K562 (cell line): ENCODE measurements around the gene PCID2. TPM values are rescaled to one million over a fixed set of nuclear protein-coding genes. Genes with fewer than 3 reads are reported as not detected.

Experiments used
- BRF1 ChIP-seq: IDR thresholded peaks from 3 replicates; pipeline ENCODE4 v1.6.1; 2011; ENCODE audit warnings: borderline replicate concordance, mild to moderate bottlenecking; ENCODE audit not compliant: insufficient read length; ENCODE audit errors: extremely low read depth
- BRF2 ChIP-seq: IDR thresholded peaks from 3 replicates; pipeline ENCODE4 v1.6.1; 2011; ENCODE audit warnings: borderline replicate concordance, mild to moderate bottlenecking; ENCODE audit not compliant: insufficient read length, insufficient read depth
- E2F4 ChIP-seq: sonication (generic); formaldehyde crosslinking; IDR thresholded peaks from 2 replicates; pipeline ENCODE4 v1.8.0; 2022; ENCODE audit warnings: mild to moderate bottlenecking, low read depth, missing genetic modification reagents
- E2F8 ChIP-seq: fragments of 450-650 bp; IDR thresholded peaks from 2 replicates; pipeline ENCODE4 v1.7.1; 2018; ENCODE audit warnings: mild to moderate bottlenecking, low read depth; ENCODE audit not compliant: partially characterized antibody
- ETV6 ChIP-seq, 3 experiments: fragments of 150-350 bp in 1 of 3; sonication (generic) in 1 of 3; formaldehyde crosslinking in 1 of 3; IDR thresholded peaks; 2 replicates each; pipeline versions ENCODE4 v1.6.1 to v1.8.0; 2014 to 2022; ENCODE audit warnings: borderline replicate concordance in 2 of 3, low read depth in 2 of 3, antibody characterized with exemption in 1 of 3, low read length in 1 of 3, mild to moderate bottlenecking in 1 of 3, missing genetic modification reagents in 1 of 3
- GTF2F1 ChIP-seq: IDR thresholded peaks from 2 replicates; pipeline ENCODE4 v1.6.1; 2011; ENCODE audit warnings: low read depth, low read length, improper control_type of control experiment
- HDAC3 ChIP-seq: fragments of 450-650 bp; IDR thresholded peaks from 2 replicates; pipeline ENCODE4 v1.6.1; 2018; ENCODE audit warnings: borderline replicate concordance, mild to moderate bottlenecking, moderate library complexity; ENCODE audit not compliant: partially characterized antibody
- HNRNPUL1 ChIP-seq: fragments of 200-400 bp; formaldehyde crosslinking; IDR thresholded peaks from 2 replicates; pipeline ENCODE4 v1.6.1; 2017; ENCODE audit warnings: low read length
- KLF16 ChIP-seq: IDR thresholded peaks from 2 replicates; pipeline ENCODE4 v1.6.1; 2016; ENCODE audit warnings: antibody characterized with exemption
- MLX ChIP-seq, 2 experiments: fragments of 450-650 bp in 1 of 2; sonication (generic) in 1 of 2; formaldehyde crosslinking; conservative IDR thresholded peaks; 2 replicates each; pipeline versions ENCODE4 v1.4.0 to v1.8.1; 2020 to 2022; ENCODE audit warnings: mild to moderate bottlenecking in 1 of 2, missing genetic modification reagents in 1 of 2
- RFX1 ChIP-seq: fragments of 450-650 bp; IDR thresholded peaks from 2 replicates; pipeline ENCODE4 v1.6.1; 2016; ENCODE audit warnings: mild to moderate bottlenecking, moderate library complexity
- USF1 ChIP-seq: sonication (generic); formaldehyde crosslinking; IDR thresholded peaks from 2 replicates; pipeline ENCODE4 v1.9.0; 2022; ENCODE audit warnings: mild to moderate bottlenecking, missing genetic modification reagents
- ZBTB33 ChIP-seq: sonication (generic); formaldehyde crosslinking; IDR thresholded peaks from 2 replicates; pipeline ENCODE4 v1.8.1; 2023; ENCODE audit warnings: mild to moderate bottlenecking, missing genetic modification reagents
- ZKSCAN8 ChIP-seq: fragments of 200-800 bp; sonication (Bioruptor generic); IDR thresholded peaks from 2 replicates; pipeline ENCODE4 v1.6.1; 2016; ENCODE audit warnings: missing genetic modification characterization, missing compliant biosample characterization
- ZNF124 ChIP-seq: sonication (generic); formaldehyde crosslinking; IDR thresholded peaks from 2 replicates; pipeline ENCODE4 v1.8.1; 2022; ENCODE audit warnings: missing genetic modification reagents
- ZNF239 ChIP-seq: fragments of 250-450 bp; sonication (Bioruptor Pico); IDR thresholded peaks from 2 replicates; pipeline ENCODE4 v1.4.0; 2020; ENCODE audit warnings: mild to moderate bottlenecking
- ZNF311 ChIP-seq: fragments of 250-450 bp; sonication (Bioruptor Pico); IDR thresholded peaks from 2 replicates; pipeline ENCODE4 v1.4.0; 2020; ENCODE audit warnings: mild to moderate bottlenecking, moderate library complexity
- polyA plus RNA-seq, 8 experiments: library from polyadenylated mRNA; depleted of rRNA in 4 of 8; stranded (reverse) in 5 of 8; unstranded in 3 of 8; fragments of >200 nt; fragmentation: Nextera tagmentation in 2 of 8; fragmentation: Illumina TruSeq in 1 of 8; extraction: Ambion mirVana in 2 of 8; extraction: Trizol in 1 of 8; gene quantifications; 2 replicates each; pipeline versions ENCODE4 v1.2.1 to v1.2.3, GENCODE V29; 2011 to 2014; ENCODE audit warnings: inconsistent platforms in 1 of 8, missing spikeins in 1 of 8
- total RNA-seq, 7 experiments: library from RNA; depleted of rRNA in 6 of 7; stranded (reverse); fragments of >200 nt in 6 of 7; fragmentation: Illumina TruSeq in 2 of 7; extraction: Trizol in 2 of 7; gene quantifications; 2 replicates each; pipeline versions ENCODE4 v1.2.1 to v1.2.3, GENCODE V29; 2011 to 2021; ENCODE audit warnings: low replicate concordance in 1 of 7

The PCID2 gene
- total and polyA plus RNA-seq, 9 of the 15 experiments (the other 6 are each of a cell fraction or from before 2014, with no cell fraction given): 39.6 to 117 (median 59.6) TPM

GRCh38 chr13:113138792-113139551, 69.5 kb downstream of the PCID2 start (continued):
- no peak for TF ChIP-seq E2F8
- no peak for TF ChIP-seq MLX (CRISPR knock-in tag; conservative IDR thresholded peaks at IDR 0.05)
- TF ChIP-seq ZNF311 (CRISPR knock-in tag): no peak; the same call in 1 of the 2 replicates
- no peak for TF ChIP-seq ZBTB33 (CRISPR knock-in tag)
- no peak for TF ChIP-seq HNRNPUL1
- TF ChIP-seq ZKSCAN8 (CRISPR knock-in tag): peak; percentile 69; the same call in 1 of the 2 replicates
- TF ChIP-seq KLF16: no peak
- no peak for TF ChIP-seq ETV6 (IDR thresholded peaks at IDR 0.05; ENCODE audit: borderline replicate concordance in 1 of 2, low read depth in 2 of 2, low read length in 1 of 2)
- TF ChIP-seq ETV6 (CRISPR knock-in tag; IDR thresholded peaks at IDR 0.05; ENCODE audit: borderline replicate concordance): no peak
- TF ChIP-seq HDAC3: no peak
- no peak for TF ChIP-seq RFX1
- no peak for TF ChIP-seq GTF2F1
- no peak for TF ChIP-seq E2F4 (CRISPR knock-in tag)
- TF ChIP-seq BRF2: no peak
- no peak for TF ChIP-seq BRF1
- no peak for TF ChIP-seq ZNF124
- TF ChIP-seq ZNF239 (CRISPR knock-in tag): peak; percentile 49; the same call in 1 of the 2 replicates
- TF ChIP-seq USF1 (CRISPR knock-in tag): no peak
